Lower leg skin (tissue), 4 donors: ENCODE results near the gene DLG2. TPM values are rescaled to one million over a fixed set of nuclear protein-coding genes. Genes with fewer than 3 reads are reported as not detected.

Source experiments
- DNase-seq, 2 donors: peaks; one replicate each; pipeline ENCODE4 v3.0.0-alpha.2; 2019; ENCODE audit warnings: low spot score in 2 of 2
- H3K4me3 ChIP-seq: fragments of 200-600 bp; sonication (generic); 2 replicates; pipeline ENCODE4 v1.5.1; 2017; ENCODE audit warnings: mild to moderate bottlenecking, low read depth; ENCODE audit not compliant: poor library complexity, severe bottlenecking
- POLR2A ChIP-seq, 2 donors: fragments of 450-650 bp; IDR thresholded peaks; one replicate each; pipeline ENCODE4 v1.6.1; 2016 to 2017; ENCODE audit warnings: antibody characterized with exemption in 2 of 2, mild to moderate bottlenecking in 1 of 2, moderate library complexity in 1 of 2
- WGBS, 2 donors: methylation state at CpG; one replicate each; pipeline ENCODE4 v1.1.5; 2018; 5-methylcytosine and 5-hydroxymethylcytosine counted together
- intact Hi-C: fragments of 100-400 bp; cut with DNase I; formaldehyde crosslinking; loops from one replicate; pipeline ENCODE4 v1.15.0; 2023; ENCODE audit warnings: low total_unique reads
- total RNA-seq, 4 donors: library from RNA; depleted of rRNA; stranded (reverse); fragments of >200 nt; gene quantifications; one replicate each; pipeline ENCODE4 v1.1.0, GENCODE V29; 2016
- TF ChIP-seq, protein P1 (sequence below), 3 donors: fragments of 450-650 bp; IDR thresholded peaks; one replicate each; pipeline ENCODE4 v1.5.1; 2016; ENCODE audit warnings: antibody characterized with exemption in 3 of 3, mild to moderate bottlenecking in 3 of 3, moderate library complexity in 2 of 3

The DLG2 gene
- total RNA-seq, 4 donors from 2014 or later, result 37.6 to 68.3 (median 46.0) TPM

GRCh38 chr11:85052636-85053035 is 574.5 kb downstream of the DLG2 start:
- intact Hi-C loops, result no loop called here
- WGBS, 2 donors, result 83 to 90% methylated on average over 3 of the region's 3 CpGs
- no peak for DNase-seq
- TF ChIP-seq, protein P1, sequence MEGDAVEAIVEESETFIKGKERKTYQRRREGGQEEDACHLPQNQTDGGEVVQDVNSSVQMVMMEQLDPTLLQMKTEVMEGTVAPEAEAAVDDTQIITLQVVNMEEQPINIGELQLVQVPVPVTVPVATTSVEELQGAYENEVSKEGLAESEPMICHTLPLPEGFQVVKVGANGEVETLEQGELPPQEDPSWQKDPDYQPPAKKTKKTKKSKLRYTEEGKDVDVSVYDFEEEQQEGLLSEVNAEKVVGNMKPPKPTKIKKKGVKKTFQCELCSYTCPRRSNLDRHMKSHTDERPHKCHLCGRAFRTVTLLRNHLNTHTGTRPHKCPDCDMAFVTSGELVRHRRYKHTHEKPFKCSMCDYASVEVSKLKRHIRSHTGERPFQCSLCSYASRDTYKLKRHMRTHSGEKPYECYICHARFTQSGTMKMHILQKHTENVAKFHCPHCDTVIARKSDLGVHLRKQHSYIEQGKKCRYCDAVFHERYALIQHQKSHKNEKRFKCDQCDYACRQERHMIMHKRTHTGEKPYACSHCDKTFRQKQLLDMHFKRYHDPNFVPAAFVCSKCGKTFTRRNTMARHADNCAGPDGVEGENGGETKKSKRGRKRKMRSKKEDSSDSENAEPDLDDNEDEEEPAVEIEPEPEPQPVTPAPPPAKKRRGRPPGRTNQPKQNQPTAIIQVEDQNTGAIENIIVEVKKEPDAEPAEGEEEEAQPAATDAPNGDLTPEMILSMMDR (IDR thresholded peaks at IDR 0.05), result no peak
- no peak for TF ChIP-seq POLR2A (IDR thresholded peaks at IDR 0.05)
- H3K4me3 ChIP-seq, result no peak overlapping the region

- 84 to 88% methylated on average over 3 of the region's 3 CpGs for whole genome bisulfite sequencing, 2 donors
- H3K4me3 ChIP-seq, result no peak overlapping the region
- TF ChIP-seq, protein P1 (IDR thresholded peaks at IDR 0.05), result no peak
- no peak for TF ChIP-seq POLR2A (IDR thresholded peaks at IDR 0.05)
- DNase-seq, result no peak
- intact Hi-C loops, result no loop called here
Measured at GRCh38 chr11:85048801-85049200, 578.3 kb downstream of the DLG2 start.

- TF ChIP-seq, protein P1 (IDR thresholded peaks at IDR 0.05), result no peak
- no peak for TF ChIP-seq POLR2A (IDR thresholded peaks at IDR 0.05)
- H3K4me3 ChIP-seq, result no peak overlapping the region
- DNase-seq, result no peak
- 79 to 81% methylated on average over 3 of the region's 3 CpGs for WGBS, 2 donors
- intact Hi-C loops, result no loop called here
Measured at GRCh38 chr11:85045716-85046115, 581.4 kb downstream of the DLG2 start.

- no peak for DNase-seq
- intact Hi-C loops, result no loop called here
- WGBS, 2 donors, result 66 to 80% methylated on average over 3 of the region's 3 CpGs
- no peak for TF ChIP-seq POLR2A (IDR thresholded peaks at IDR 0.05)
- TF ChIP-seq, protein P1 (IDR thresholded peaks at IDR 0.05), result no peak
- H3K4me3 ChIP-seq, result no peak overlapping the region
Measured at GRCh38 chr11:85044911-85045310, 582.2 kb downstream of the DLG2 start.

GRCh38 chr11:85042361-85042760 is 584.8 kb downstream of the DLG2 start:
- no peak for DNase-seq
- TF ChIP-seq POLR2A (IDR thresholded peaks at IDR 0.05), result no peak
- TF ChIP-seq, protein P1 (IDR thresholded peaks at IDR 0.05), result no peak
- intact Hi-C loops, result no loop called here
- no peak overlapping the region for H3K4me3 ChIP-seq

- H3K4me3 ChIP-seq, result no peak overlapping the region
- 64 to 69% methylated on average over 2 of the region's 2 CpGs for WGBS, 2 donors
- intact Hi-C loops, result no loop called here
- TF ChIP-seq, protein P1 (IDR thresholded peaks at IDR 0.05), result no peak
- no peak for TF ChIP-seq POLR2A (IDR thresholded peaks at IDR 0.05)
- DNase-seq, result no peak
Measured at GRCh38 chr11:85040166-85040565, 587.0 kb downstream of the DLG2 start.
